ENCODE results near the gene SSBP3. TPM values are rescaled to one million over a fixed set of nuclear protein-coding genes. Genes with fewer than 3 reads are reported as not detected.
"Not testable (repeated sequence)": the region's sequence is repeated elsewhere in the genome, so short reads cannot be mapped to it uniquely, and the experiment has no call there.

The SSBP3 gene
- total RNA-seq, 2 experiments from 2014 or later: 16.5 to 44.9 TPM

DNA sequence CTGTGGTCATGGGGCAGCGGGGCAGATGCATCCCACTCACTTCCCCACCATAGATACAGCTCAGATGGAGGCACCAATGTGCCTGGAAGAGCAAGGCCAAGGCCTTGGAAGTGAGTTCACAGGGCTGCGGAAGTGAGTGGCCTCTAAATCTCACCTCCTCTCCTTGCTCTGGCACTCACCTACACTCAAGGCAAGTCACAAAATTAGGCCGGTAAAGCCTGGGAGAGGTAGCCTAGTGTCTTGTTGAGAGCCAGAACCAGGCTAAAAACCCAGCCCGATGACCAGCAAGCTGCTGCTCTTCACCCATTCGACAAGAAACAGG is 57.5 kb downstream of the SSBP3 start:
- ChIA-PET POLR2A (no interaction called here), CTCF (ENCODE audit: unreplicated experiment) (interaction anchor here (0.6 kb wide), 1 partner anchor 81 kb away, joined by 5 read pairs; no protein-coding TSS in a partner anchor)
- no peak for DNase-seq (ENCODE audit: low spot score)
- H4K20me1 ChIP-seq (ENCODE audit: insufficient read depth, low read length): no peaks in the 10 kb centered on the region
- intact Hi-C loops (cut with micrococcal nuclease; ENCODE audit: unreplicated experiment): no loop called here
- no peaks in the 10 kb centered on the region for H3K79me2 ChIP-seq (ENCODE audit: insufficient read depth, low read depth, low read length)
- H3K36me3 ChIP-seq (ENCODE audit: insufficient read depth, low read length): 0 out of 2 replicates have a peak, but pooled peaks cover 5% of the 10 kb centered on the region
- TF ChIP-seq, protein P1, sequence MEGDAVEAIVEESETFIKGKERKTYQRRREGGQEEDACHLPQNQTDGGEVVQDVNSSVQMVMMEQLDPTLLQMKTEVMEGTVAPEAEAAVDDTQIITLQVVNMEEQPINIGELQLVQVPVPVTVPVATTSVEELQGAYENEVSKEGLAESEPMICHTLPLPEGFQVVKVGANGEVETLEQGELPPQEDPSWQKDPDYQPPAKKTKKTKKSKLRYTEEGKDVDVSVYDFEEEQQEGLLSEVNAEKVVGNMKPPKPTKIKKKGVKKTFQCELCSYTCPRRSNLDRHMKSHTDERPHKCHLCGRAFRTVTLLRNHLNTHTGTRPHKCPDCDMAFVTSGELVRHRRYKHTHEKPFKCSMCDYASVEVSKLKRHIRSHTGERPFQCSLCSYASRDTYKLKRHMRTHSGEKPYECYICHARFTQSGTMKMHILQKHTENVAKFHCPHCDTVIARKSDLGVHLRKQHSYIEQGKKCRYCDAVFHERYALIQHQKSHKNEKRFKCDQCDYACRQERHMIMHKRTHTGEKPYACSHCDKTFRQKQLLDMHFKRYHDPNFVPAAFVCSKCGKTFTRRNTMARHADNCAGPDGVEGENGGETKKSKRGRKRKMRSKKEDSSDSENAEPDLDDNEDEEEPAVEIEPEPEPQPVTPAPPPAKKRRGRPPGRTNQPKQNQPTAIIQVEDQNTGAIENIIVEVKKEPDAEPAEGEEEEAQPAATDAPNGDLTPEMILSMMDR (conservative IDR thresholded peaks at IDR 0.05; ENCODE audit: low read length): no peak
- no peak for TF ChIP-seq EZH2phosphoT487 (IDR thresholded peaks at IDR 0.05; ENCODE audit: borderline replicate concordance, low read depth, low read length)
- no TSS peak for BruUV-seq (replicated peaks)
- no peaks in the 10 kb centered on the region for H3K9me3 ChIP-seq (ENCODE audit: low read length)
- no peaks in the 10 kb centered on the region for H3K9me2 ChIP-seq (ENCODE audit: insufficient read depth, low read length)
- no peak overlapping the region for H3K27ac ChIP-seq (ENCODE audit: low read depth, low read length, poor library complexity, severe bottlenecking)
- no peak overlapping the region for H3K4me3 ChIP-seq (ENCODE audit: low read depth, low read length, poor library complexity, severe bottlenecking)
- no peaks in the 10 kb centered on the region for H3K4me1 ChIP-seq (ENCODE audit: insufficient read depth, low read length, poor library complexity, severe bottlenecking)
- H2AFZ ChIP-seq (ENCODE audit: low read length): no peak overlapping the region
- no peak overlapping the region for H3K4me2 ChIP-seq (ENCODE audit: low read length)

DNA sequence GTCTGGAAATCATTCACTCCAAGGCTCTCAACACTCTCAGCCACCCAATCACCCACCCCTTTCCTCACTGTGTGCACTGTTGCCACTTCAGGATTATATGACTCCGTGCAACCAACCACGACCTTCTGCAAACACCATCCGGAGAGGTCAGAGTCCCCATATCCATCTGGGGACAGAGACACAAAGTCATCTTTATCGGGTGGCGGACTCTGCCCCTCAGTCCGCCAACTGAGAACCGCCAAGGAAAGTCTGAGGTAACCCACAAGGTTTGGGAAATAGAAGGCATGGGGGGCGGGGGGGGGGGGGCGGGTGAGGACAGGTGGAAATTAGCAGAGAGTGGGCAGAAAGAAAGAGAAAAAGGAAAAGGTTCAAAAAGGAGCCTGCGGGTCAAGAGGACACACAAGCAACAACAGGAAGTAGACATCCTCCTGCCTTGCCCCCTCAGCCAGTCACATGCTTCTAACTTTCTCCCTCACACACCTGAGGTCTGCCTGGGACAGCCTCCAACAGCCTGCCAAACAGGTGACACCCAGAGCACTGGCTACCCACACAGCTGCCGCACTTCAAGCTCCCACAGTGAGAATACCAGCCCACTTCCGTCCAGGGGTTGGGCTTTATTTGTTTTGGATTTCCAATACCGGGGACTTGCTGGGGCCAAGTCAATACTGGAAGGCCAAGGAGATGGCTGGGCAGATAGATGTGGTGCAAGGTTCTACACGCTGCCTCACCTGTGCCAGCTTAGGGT is 58.1 kb downstream of the SSBP3 start:
- POLR2A ChIA-PET: no interaction called here
- Histone ChIP-seq H3K27ac (ENCODE audit: low read depth, low read length, poor library complexity, severe bottlenecking) (no peak overlapping the region), H3K79me2 (ENCODE audit: insufficient read depth, low read depth, low read length) (no peaks in the 10 kb centered on the region), H3K4me2 (ENCODE audit: low read length) (no peak overlapping the region), H3K9me2 (ENCODE audit: insufficient read depth, low read length) (no peaks in the 10 kb centered on the region), H3K4me1 (ENCODE audit: insufficient read depth, low read length, poor library complexity, severe bottlenecking) (no peaks in the 10 kb centered on the region), H2AFZ (ENCODE audit: low read length) (no peak overlapping the region), H3K9me3 (ENCODE audit: low read length) (no peaks in the 10 kb centered on the region), H3K4me3 (ENCODE audit: low read depth, low read length, poor library complexity, severe bottlenecking) (no peak overlapping the region), H4K20me1 (ENCODE audit: insufficient read depth, low read length) (no peaks in the 10 kb centered on the region), H3K36me3 (ENCODE audit: insufficient read depth, low read length) (0 out of 2 replicates have a peak, but pooled peaks cover 5% of the 10 kb centered on the region)
- no TSS peak for BruUV-seq (replicated peaks)
- intact Hi-C loops (cut with micrococcal nuclease; ENCODE audit: unreplicated experiment): no loop called here
- DNase-seq (ENCODE audit: low spot score): no peak
- TF ChIP-seq, protein P1 (conservative IDR thresholded peaks at IDR 0.05; ENCODE audit: low read length): no peak
- no peak for TF ChIP-seq EZH2phosphoT487 (IDR thresholded peaks at IDR 0.05; ENCODE audit: borderline replicate concordance, low read depth, low read length)
- CTCF ChIA-PET (ENCODE audit: unreplicated experiment): interaction anchor here (0.6 kb wide), 1 partner anchor 81 kb away, joined by 5 read pairs; no protein-coding TSS in a partner anchor

DNA sequence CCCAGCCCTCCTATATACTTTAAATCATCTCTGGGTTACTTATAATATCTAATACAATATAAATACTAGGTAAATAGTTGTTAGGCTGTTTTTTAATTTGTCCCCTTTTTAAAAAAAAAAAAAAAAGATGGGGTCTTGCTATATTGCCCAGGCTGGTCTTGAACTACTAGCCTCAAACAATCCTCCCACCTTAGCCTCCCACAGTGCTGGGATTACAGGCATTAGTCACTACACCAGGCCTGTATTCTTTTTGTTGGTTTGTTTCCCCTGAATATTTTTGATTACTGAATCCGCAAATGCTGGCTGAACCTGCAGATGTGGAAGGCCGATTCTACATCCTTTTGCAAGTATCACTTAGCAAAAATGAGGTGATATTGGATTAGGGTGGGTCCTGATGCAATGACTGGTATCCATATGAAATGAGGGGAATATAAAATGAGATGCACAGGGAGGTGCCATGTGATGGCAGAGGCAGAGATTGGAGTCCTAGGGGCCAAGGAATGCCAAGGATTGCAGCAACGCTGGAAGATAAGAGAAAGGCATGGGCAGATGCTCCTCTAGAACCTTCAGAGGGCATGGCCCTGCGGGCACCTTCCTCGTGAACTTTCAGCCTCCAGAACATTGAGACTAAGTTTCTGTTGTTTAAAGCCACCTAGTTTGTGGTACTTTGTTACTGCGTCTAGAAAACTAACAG is 58.8 kb downstream of the SSBP3 start:
- POLR2A ChIA-PET: no interaction called here
- H3K9me2 ChIP-seq (ENCODE audit: insufficient read depth, low read length): no peaks in the 10 kb centered on the region
- intact Hi-C loops (cut with micrococcal nuclease; ENCODE audit: unreplicated experiment): no loop called here

DNA sequence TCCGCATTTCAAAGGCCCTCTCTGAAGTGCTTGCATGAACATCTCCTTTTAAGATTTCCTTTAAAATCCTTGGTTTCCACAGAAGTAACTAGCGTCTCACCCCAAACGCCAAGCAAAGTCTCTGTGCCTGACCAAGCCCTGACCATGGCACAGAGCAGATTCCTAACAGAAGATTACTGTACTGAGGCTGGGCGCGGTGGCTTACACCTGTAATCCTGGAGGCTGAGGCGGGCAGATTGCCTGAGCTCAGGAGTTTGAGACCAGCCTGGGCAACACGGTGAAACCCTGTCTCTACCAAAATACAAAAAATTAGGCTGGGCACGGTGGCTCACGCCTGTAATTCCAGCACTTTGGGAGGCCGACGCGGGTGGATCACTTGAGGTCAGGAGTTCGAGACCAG is 60.6 kb downstream of the SSBP3 start:
- H3K4me1 ChIP-seq (ENCODE audit: insufficient read depth, low read length, poor library complexity, severe bottlenecking); H4K20me1 ChIP-seq (ENCODE audit: insufficient read depth, low read length): not testable (repeated sequence)

More for the DNA sequence above, 58.8 kb downstream of the SSBP3 start:
- 0 out of 2 replicates have a peak, but pooled peaks cover 5% of the 10 kb centered on the region for H3K36me3 ChIP-seq (ENCODE audit: insufficient read depth, low read length)
- H2AFZ ChIP-seq (ENCODE audit: low read length): no peak overlapping the region
- CTCF ChIA-PET (ENCODE audit: unreplicated experiment): no interaction called here
- H3K9me3 ChIP-seq (ENCODE audit: low read length): no peaks in the 10 kb centered on the region
- H3K4me2 ChIP-seq (ENCODE audit: low read length): no peak overlapping the region
- no peaks in the 10 kb centered on the region for H4K20me1 ChIP-seq (ENCODE audit: insufficient read depth, low read length)
- no peak overlapping the region for H3K27ac ChIP-seq (ENCODE audit: low read depth, low read length, poor library complexity, severe bottlenecking)
- no peak for DNase-seq (ENCODE audit: low spot score)
- no TSS peak for BruUV-seq (replicated peaks)
- TF ChIP-seq, protein P1 (conservative IDR thresholded peaks at IDR 0.05; ENCODE audit: low read length): no peak
- TF ChIP-seq EZH2phosphoT487 (IDR thresholded peaks at IDR 0.05; ENCODE audit: borderline replicate concordance, low read depth, low read length): no peak
- no peaks in the 10 kb centered on the region for H3K79me2 ChIP-seq (ENCODE audit: insufficient read depth, low read depth, low read length)
- H3K4me1 ChIP-seq (ENCODE audit: insufficient read depth, low read length, poor library complexity, severe bottlenecking): no peaks in the 10 kb centered on the region
- H3K4me3 ChIP-seq (ENCODE audit: low read depth, low read length, poor library complexity, severe bottlenecking): no peak overlapping the region

More for the DNA sequence above, 60.6 kb downstream of the SSBP3 start:
- intact Hi-C loops (cut with micrococcal nuclease; ENCODE audit: unreplicated experiment); H3K27ac ChIP-seq (ENCODE audit: low read depth, low read length, poor library complexity, severe bottlenecking); H3K4me3 ChIP-seq (ENCODE audit: low read depth, low read length, poor library complexity, severe bottlenecking); H3K4me2 ChIP-seq (ENCODE audit: low read length); BruUV-seq (replicated peaks); H2AFZ ChIP-seq (ENCODE audit: low read length); H3K79me2 ChIP-seq (ENCODE audit: insufficient read depth, low read depth, low read length); DNase-seq (ENCODE audit: low spot score); H3K36me3 ChIP-seq (ENCODE audit: insufficient read depth, low read length); H3K9me2 ChIP-seq (ENCODE audit: insufficient read depth, low read length); H3K9me3 ChIP-seq (ENCODE audit: low read length): not testable (repeated sequence)
- CTCF ChIA-PET (ENCODE audit: unreplicated experiment): interaction anchor here (0.7 kb wide), 1 partner anchor 15 kb away, joined by 5 read pairs; no protein-coding TSS in a partner anchor
- POLR2A ChIA-PET: interaction anchor here (0.6 kb wide), 1 partner anchor 146 kb away, joined by 3 read pairs; the partner anchor contains the start of genes CYB5RL and MRPL37
